ENCODE results near the gene NUP188.
A peak's percentile ranks its signal among the peaks of the same experiment; 100 is the strongest.

Gene NUP188

DNA sequence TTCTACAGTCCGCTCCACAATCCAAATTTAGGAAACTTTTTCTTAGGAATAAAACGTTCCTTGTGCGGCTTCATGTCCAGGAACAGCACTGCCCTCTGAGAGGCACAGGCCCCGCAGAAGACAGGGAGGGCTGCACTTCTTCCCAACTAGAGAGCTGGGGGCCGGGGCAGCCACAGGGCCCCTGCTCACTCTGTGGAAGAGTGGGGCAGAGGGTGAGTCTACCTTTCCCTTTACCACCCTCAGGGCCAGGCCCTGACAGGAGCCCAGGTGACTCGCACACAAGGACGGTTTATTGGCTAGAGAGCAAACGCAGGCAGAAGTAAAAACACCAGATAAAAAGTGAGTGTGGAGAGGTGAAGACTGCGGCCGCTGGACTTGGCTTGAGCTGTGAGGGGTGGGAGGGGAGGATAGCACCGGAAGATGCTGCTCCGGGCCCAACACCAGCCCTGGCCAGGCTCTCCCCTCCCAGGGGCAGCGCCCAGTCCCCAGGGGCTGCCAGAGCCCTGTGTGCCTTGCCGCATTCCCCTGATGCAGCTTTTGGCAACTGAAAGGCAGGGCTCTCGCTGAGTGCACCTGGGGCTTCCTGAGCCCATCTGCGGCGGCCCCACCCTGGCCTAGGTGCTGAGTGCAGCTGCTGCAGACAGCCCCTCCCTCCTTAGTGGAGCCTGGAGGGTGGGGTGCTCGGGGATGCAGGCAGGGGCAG, 60.4 kb downstream of the NUP188 start:
- no peaks in the 10 kb centered on the region for H3K9me3 ChIP-seq
- H3K36me3 ChIP-seq = peaks cover 35 to 95% (median 75%) of the 10 kb centered on the region in 3 donors
- H3K4me3 ChIP-seq = no peak overlapping the region
- peaks cover 0 to 28% (median 23%) of the 10 kb centered on the region in 4 donors for H3K4me1 ChIP-seq
- H3K27me3 ChIP-seq = no peaks in the 10 kb centered on the region
- intact Hi-C loops (cut with DNase I; ENCODE audit: low total_unique reads) = no loop called here
- peak overlapping the region; percentile 73 for H3K27ac ChIP-seq
- TF ChIP-seq CTCF (IDR thresholded peaks at IDR 0.05) = no peak
- DNase-seq = no peak

GRCh38 chr9:129008469-129008965, 61.0 kb downstream of the NUP188 start:
- no peak for TF ChIP-seq CTCF (IDR thresholded peaks at IDR 0.05)
- H3K27ac ChIP-seq = peak overlapping the region; percentile 73
- no peaks in the 10 kb centered on the region for H3K27me3 ChIP-seq
- H3K36me3 ChIP-seq = peaks cover 37 to 95% (median 75%) of the 10 kb centered on the region in 3 donors
- H3K9me3 ChIP-seq = no peaks in the 10 kb centered on the region
- DNase-seq = no peak
- no peak overlapping the region for H3K4me3 ChIP-seq
- peaks cover 0 to 28% (median 23%) of the 10 kb centered on the region in 4 donors for H3K4me1 ChIP-seq
- intact Hi-C loops (cut with DNase I; ENCODE audit: low total_unique reads) = no loop called here

DNA sequence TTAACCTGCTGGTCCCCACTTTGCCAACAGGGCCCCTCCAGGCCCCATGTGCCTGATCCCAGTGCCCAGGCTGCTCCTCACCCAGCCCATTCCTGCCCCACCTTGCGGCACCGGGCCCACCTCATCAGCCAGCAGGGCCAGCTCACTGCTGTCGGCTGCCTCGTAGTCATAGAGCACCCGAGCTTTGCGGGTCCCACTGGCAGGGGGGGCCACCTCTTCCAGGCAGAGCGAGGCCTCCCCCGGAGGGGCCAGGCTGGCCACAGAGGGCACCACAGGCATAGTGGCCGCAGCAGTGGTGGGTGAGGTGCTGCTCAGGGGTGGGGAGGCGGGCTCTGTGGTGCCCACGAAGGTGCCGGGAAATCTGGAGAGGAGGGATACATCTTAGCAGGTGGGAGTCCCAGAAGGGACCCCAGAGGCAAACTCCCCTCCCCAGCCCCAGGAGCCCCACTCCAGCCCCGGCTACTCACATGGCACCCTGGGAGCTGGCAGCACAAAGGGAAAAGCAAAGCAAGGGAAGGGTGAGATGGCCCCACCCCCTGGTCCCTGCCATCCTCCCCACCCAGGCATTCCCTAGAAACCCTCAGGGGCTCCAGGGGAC, 61.6 kb downstream of the NUP188 start:
- Histone ChIP-seq H3K27ac (peak overlapping the region in 1 of 2 donors; percentile 73), H3K4me1 (peaks cover 0 to 28% (median 23%) of the 10 kb centered on the region in 4 donors)

DNA sequence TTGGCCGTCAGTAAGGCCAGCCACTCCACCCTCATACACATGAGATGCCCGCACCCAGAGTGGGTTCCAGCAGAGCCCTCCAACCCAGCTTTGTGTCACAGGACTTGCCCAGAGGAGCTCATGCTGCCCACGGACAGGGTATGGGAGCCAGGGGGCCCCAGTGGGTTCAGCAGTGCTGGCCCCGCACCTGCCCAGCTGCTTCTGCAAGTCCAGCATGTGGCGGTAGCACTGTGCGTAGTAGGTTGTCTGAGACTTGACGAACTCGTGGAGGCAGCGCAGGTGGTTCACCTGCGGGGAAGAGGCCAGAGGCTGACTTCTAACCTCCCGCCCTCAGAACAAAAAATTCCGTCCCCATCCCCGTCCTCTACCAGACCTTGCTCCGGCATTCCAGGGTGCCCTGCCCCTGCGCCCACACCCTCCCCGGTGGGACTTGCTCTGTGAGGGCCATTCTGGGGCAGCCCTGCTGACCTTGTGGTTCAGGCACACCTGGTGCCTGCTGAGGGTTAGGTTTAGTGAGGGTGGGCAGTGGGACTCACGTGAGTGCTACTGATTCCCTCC, 62.2 kb downstream of the NUP188 start:
- peaks cover 0 to 28% (median 23%) of the 10 kb centered on the region in 4 donors for H3K4me1 ChIP-seq
- no peak overlapping the region for H3K27ac ChIP-seq
- no peak for TF ChIP-seq CTCF (IDR thresholded peaks at IDR 0.05)
- DNase-seq = no peak
- no peaks in the 10 kb centered on the region for H3K27me3 ChIP-seq
- H3K4me3 ChIP-seq = no peak overlapping the region
- intact Hi-C loops (cut with DNase I; ENCODE audit: low total_unique reads) = no loop called here
- peaks cover 48 to 96% (median 83%) of the 10 kb centered on the region in 3 donors for H3K36me3 ChIP-seq
- H3K9me3 ChIP-seq = no peaks in the 10 kb centered on the region

More for the DNA sequence above, 61.6 kb downstream of the NUP188 start:
- Histone ChIP-seq H3K9me3 (no peaks in the 10 kb centered on the region), H3K36me3 (peaks cover 43 to 95% (median 78%) of the 10 kb centered on the region in 3 donors), H3K4me3 (no peak overlapping the region), H3K27me3 (no peaks in the 10 kb centered on the region)
- intact Hi-C loops (cut with DNase I; ENCODE audit: low total_unique reads) = no loop called here
- TF ChIP-seq CTCF (IDR thresholded peaks at IDR 0.05) = no peak
- DNase-seq = no peak

GRCh38 chr9:129010267-129010975, 62.9 kb downstream of the NUP188 start:
- no peaks in the 10 kb centered on the region for H3K27me3 ChIP-seq
- no peak for DNase-seq
- H3K36me3 ChIP-seq = peaks cover 48 to 96% (median 76%) of the 10 kb centered on the region in 3 donors
- H3K4me1 ChIP-seq = peaks cover 0 to 28% (median 23%) of the 10 kb centered on the region in 4 donors
- H3K9me3 ChIP-seq = no peaks in the 10 kb centered on the region
- H3K4me3 ChIP-seq = no peak overlapping the region
- H3K27ac ChIP-seq = no peak overlapping the region
- intact Hi-C loops (cut with DNase I; ENCODE audit: low total_unique reads) = no loop called here
- TF ChIP-seq CTCF (IDR thresholded peaks at IDR 0.05) = no peak
